IPS DF 4.7 (cell line): ENCODE data around the gene BCAS3.
"Not testable (repeated sequence)": the region's sequence is repeated elsewhere in the genome, so short reads cannot be mapped to it uniquely, and the experiment has no call there.

Experiments used
- DNase-seq: peaks from one replicate; pipeline ENCODE4 v3.0.0-alpha.2; 2013; ENCODE audit warnings: low spot score; ENCODE audit errors: extremely low read depth

The BCAS3 gene

DNA sequence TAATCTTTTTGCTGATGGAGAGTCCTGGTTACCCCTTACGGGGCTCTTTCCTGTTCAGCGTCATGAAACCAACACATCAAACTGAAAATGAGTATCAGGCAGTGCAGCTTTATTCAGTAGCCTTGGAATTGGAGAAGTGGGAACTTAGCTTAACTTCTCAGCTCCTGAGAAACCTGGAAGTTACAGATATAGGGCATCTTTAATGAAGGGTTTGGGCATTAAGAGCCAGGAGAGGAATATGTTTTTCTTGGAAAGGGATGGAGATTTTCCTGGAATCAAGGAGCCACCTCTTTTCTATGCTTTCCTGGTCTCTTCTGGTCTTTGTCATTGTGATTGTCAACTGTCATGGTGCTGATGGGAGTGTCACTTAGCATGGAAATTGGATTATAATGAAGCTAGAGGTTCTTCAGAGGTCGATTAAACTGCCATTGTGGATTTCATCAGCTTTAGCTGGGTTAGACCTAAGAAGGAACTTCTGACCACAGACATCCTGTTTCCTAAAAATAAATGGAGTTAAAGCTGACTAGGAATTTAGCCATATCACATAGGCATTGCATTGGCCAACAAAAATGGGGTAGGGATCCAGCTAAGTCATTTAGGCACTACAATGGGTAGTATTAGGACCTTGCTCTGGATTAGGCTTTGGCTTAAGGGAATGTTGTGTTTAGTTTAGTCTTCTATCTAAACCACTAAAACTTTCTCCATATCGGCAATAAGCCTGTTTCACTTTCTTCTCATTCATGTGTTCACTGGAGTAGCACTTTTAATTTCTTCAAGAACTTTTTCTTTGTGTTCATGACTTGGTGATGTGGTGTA is 186.4 kb downstream of the BCAS3 start:
- no peak for DNase-seq

DNA sequence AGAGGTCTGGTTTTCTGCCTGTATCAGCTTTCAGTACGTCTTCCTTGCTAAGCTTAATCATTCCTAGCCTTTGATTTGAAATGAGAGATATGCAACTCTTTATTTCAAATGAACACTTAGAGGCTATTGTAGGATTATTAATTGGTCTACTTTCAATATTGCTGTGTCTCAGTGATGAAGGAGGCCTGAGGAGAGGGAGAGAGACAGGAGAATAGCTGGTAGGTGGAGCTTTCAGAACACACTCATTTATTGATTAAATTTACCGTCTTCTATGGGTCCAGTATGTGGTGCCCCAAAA is 187.0 kb downstream of the BCAS3 start:
- no peak for DNase-seq

DNA sequence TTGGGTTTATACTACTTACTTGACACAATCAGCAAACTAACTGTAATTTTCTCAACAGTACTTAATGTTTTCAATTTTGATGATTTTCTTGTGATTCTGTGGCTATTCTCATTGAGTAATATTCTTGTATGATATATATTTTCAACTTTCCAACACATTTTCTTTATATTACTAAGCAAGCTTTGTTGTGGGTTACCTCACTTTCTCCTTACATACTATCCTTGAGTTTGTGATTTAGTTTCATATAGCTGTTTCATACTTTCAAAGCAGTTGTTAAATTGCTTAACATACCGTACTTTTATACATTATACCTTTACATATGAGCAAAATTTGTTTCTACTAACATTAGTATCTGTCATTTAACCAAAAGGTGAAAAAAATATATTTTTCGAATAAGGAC is 197.1 kb downstream of the BCAS3 start:
- no peak for DNase-seq

DNA sequence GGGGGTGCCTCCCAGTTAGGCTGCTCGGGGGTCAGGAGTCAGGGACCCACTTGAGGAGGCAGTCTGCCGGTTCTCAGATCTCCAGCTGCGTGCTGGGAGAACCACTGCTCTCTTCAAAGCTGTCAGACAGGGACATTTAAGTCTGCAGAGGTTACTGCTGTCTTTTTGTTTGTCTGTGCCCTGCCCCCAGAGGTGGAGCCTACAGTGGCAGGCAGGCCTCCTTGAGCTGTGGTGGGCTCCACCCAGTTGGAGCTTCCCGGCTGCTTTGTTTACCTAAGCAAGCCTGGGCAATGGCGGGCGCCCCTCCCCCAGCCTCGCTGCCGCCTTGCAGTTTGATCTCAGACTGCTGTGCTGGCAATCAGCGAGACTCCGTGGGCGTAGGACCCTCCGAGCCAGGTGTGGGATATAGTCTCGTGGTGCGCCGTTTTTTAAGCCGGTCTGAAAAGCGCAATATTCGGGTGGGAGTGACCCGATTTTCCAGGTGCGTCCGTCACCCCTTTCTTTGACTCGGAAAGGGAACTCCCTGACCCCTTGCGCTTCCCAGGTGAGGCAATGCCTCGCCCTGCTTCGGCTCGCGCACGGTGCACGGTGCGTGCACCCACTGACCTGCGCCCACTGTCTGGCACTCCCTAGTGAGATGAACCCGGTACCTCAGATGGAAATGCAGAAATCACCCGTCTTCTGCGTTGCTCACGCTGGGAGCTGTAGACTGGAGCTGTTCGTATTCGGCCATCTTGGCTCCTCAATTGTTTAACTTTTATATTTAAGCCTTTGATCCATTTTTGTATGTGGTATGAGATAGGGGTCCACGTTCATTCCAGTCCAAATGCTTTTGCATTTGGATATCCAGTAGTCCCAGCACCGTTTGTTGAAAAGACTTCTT is 209.3 kb downstream of the BCAS3 start:
- not testable (repeated sequence) for DNase-seq

DNA sequence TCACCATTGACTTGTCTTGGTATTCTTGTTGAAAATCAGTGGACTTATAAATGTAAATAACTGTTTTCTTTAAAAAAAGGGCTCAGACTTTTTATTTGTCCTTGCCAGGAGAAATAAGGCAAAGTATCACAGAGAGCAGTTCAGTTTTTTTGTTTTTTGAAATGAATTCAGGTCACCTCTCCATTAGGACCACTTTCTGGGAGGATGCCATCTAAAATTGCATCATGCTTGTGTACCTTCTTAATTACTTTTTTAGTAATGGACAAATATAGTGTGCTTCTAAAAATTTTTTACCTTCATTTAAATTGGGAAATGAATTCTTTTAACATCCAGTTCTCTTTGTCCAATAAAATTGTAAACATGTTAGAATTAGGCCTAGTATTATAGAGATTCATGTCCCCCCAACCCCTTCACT is 210.0 kb downstream of the BCAS3 start:
- no peak for DNase-seq

DNA sequence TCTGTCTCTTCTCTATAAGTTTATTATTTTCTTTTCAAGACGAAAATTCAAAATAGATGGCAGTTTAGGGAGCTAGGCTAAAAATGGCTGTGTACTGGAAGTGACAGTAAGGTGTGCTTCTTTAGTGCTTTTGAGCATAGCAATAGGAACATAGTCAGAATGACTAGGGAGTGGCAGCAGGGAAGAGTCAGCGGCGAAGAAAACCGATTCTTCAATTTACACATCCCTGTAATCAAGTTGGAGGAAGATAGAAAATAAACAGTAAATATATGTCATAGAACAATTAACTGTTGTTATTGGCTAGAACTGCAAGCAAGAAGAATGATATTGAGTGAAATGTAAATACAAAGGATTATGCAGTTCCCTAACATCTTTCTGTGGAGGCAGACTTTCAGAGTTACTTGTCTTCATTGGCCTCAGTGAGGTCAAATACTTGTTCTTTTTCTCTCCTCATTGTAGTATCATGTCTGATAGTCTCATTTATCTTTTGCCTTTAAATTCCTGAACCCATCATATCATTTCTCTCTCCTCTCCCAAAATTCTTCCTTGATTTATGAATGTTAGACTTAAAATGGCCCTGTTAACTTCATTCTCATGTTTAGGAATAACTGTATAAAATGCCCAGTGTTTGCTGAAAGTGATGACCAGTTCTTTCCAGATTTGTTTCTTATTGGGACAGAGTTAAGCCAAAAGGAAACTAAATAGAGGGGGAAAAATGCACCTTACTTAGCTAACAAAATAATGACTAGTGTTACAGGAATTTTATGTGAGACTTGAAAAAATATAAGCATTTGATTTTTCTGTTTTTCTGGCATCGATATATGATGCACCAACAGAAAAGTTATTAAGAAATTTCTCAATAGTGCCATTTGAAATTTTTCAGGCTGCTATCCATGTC is 211.4 kb downstream of the BCAS3 start:
- DNase-seq, result no peak

DNA sequence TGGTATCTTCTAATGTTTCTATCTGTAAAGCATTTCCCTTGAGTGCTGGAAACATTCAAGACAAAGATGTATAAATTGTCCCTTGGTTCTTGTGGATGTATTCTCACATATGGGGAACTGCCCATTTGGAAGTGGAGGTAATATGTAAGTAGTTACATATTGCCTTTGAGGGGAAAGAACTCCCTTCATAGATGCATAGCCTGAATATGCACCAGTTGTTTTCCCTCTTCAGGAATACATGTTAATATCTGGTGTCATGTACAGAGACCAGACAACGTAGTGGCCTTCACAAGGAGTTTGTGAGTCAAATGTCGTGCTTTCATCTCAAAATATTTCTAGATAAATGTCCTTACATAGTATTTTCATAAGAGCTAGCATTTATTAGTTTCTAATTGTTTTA is 213.5 kb downstream of the BCAS3 start:
- DNase-seq, result no peak

DNA sequence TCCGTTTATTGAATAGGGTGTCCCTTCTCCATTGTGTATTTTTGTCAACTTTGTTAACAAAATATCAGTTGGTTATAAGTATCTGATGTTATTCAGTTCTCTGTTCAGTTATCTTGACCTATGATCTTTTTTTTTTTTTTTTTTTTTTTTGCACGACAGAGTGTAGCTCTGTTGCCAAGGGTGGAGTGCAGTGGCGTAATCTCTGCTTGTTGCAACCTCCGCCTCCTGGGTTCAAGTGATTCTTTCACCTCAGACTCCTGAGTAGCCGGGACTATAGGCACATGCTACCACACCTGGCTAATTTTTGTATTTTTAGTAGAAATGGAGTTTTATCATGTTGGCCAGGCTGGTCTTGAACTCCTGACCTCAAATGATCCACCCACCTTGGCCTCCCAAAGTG is 215.8 kb downstream of the BCAS3 start:
- no peak for DNase-seq

DNA sequence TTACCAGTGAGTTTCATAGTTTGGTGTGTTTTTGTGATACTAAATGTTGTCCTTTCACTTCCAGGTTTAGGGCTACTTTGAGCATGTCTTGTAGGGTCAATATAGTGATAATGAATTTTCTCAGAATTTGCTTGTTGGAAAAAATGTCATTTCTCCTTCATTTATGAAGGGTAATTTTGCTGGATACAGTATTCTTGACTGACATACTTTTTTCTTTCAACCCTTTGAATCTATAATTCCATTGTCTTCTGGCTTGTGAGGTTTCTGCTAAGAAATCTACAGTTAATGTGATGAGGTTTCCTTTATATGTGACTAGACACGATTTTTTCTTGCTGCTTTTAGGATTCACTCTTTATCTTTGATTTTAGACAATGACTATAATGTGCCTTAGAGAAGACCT is 219.3 kb downstream of the BCAS3 start:
- no peak for DNase-seq

DNA sequence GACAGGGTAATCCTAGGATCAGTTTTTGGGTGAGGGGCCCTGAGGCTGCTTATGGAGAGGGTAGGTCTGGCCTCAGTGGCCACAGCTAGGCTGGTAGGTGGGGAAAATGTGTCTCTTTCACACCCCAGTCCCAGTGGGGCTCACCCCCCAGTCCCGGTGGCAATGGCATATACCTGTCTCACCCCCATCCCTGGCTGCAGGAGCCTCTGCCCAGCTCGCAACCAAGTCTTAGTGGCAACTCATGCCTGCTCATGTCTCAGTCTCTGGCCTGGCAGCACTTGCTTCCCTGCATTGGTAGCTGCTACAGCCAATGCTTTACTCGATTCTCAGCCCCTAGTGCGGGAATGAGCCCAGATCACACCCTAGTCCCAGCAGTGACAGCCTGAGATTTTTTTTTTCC is 221.5 kb downstream of the BCAS3 start:
- DNase-seq, result no peak

DNA sequence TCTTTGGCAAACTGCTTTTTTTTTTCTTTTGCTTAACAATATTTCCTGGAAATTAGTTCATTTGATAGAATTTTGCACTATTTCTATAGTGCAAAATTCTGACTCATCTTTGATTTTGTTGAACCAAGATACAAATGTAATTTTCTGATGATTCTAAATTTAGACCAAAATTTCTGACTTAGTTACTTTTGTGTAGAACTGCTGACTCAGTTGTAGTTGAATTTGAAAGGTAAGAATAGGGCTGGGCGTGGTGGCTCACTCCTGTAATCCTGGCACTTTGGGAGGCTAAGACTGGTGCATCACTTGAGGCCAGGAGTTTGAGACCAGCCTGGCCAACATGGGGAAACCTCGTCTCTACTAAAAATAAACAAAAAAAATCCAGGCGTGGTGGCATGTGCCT is 223.0 kb downstream of the BCAS3 start:
- no peak for DNase-seq

DNA sequence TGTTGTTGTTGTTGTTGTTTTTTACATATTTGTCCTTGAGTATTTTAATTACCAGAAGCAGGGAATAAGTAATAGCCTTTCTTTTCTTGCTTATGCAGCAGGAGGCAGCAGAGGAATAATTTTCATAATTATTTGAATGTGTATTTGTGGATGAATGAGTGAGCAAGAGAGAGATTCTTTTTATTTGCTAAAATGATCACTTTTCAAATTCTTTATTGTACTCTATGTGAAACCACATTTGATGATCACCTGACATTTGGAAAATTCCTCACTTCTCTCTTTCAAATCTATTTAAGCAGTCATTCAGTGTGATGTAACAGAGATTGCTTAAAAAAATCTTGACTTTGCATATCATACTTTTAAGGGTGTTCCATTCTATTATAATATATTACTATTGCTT is 223.6 kb downstream of the BCAS3 start:
- DNase-seq, result no peak

DNA sequence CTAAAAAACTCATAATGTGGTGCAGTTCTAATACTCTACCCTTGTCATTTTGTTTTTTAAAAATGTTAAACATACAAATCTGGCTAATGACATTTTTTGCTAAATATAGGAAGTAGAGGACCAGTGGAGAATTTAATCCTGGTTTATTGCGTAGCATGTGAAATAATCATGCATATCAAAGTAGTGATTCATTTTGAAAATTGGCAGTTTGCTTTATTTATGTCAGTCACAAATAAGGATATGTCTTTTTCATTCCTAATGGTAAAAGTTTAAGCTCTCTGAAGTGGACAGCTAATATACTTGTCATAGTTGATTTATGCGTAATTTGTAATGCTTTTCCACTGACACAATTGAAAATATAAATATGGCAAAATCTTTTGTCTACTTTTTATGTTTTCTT is 224.2 kb downstream of the BCAS3 start:
- DNase-seq, result no peak

DNA sequence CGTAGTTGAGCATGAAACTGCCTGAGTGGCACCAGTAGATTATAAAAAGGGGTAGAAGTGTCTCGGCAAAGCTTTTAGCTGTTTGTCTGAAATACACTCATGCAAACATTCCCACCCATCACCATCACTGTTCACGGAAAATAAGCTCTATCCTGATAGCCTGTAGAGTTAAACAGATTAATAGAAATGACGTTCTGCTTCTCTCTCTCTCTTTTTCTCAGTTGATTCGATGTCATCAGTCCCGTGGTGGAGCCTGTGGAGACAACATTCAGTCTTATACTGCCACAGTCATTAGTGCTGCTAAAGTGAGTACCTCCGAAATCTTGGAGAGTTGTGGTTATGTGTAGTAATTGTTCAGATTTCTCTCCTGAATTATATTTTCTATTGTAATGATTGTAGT is 224.7 kb downstream of the BCAS3 start:
- DNase-seq, result no peak

DNA sequence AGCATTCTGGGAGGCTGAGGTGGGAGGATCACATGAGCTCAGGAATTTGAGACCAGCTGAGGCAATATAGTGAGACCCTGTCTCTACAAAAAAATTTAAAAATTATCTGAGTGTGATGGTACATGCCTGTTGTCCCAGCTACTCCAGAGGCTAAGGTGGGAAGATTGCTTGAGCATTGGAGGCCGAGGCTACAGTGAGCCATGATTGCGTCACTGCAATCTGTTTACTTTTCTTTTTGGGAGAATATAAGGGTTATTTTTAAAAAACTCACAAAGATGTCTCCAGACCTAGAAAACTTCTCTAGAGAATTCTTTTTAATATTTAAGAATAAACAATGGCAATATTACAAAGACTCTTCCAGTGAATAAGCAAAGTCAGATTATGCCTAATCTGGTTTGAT is 226.9 kb downstream of the BCAS3 start:
- no peak for DNase-seq

DNA sequence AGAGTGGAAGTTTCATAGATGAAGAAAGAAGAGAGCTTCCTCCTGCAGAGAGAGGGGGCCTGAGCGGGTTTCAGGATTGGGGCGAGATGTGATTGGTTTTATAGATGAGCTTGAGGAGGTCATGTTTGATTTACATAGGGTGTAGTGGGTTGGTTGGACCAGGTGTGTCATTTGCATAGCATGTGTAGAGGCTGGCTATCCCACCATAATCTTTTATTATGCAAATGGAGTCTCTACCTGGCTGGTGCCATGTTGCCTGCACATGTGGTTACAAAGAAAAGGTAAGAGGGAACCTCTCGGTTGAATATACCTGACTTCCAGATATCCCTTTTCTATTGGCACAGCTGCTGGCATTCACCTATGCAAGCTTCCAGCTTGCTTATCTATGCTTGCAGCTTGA is 228.1 kb downstream of the BCAS3 start:
- no peak for DNase-seq

DNA sequence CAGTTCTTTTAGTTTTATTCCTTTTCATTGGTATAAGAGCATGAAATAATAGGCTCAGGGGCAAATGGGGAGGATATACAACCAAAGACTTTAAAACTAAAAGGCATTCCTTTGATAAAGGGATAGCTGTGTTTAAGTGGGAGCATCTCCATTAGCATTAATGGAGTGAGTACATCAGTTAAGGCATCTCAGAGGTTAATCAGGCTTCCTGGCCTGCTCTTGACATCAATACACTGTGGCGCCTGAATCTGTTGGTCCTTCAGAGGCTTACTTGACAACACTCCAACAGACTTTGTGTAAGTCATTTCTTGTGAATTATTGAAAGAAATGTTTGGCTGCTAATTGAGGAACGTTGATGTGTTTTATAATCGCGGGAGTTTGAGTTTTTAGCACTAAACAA is 230.7 kb downstream of the BCAS3 start:
- no peak for DNase-seq

DNA sequence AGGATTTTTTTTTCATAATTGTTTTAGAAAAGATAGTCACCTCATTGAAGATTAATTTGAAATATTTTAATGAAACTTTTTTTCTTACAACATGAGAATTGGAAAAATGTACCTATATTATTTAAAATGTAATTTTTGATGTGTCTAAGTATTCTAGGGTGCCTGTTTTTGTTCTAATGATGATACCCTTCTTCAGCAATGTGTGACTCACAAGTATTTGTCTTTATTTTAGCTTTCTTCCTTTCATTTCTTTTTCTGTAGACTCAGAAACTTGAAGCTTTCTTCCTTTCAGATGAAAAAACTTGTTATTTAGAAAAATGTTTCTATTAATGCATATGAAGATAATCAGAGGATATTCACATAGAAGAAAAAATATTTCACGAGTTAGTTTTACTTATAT is 231.8 kb downstream of the BCAS3 start:
- DNase-seq, result no peak

DNA sequence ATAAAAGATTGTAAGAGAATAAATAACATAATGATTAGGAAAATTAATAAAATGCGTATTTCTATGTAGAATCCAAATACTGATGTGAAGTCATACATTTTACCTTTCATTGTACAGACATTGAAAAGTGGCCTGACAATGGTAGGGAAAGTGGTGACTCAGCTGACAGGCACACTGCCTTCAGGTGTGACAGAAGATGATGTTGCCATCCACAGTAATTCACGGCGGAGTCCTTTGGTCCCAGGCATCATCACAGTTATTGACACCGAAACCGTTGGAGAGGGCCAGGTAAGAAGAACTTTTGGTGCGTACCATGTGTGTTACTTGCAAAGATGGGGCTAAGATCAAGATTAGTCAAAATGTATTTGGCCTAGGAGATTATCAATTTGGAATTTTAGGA is 232.8 kb downstream of the BCAS3 start:
- no peak for DNase-seq

DNA sequence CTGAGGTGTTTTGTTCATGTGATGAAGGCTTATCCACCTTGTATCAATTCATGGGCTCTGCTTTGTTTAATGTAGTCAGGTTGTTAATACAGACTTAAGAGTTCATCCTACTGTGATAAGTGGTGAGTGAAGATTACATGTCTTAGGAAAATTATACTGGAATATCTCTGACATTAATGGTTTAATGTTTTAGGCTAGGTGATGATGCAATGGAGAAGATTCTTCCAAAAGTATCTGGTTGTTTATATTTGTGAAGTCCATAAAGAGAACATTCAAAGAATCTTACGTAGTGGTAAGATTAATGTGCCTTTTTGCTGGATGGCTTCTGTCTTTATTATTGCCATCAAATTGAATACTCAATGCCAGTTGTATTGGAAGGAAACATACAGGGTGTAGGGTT is 236.4 kb downstream of the BCAS3 start:
- no peak for DNase-seq

DNA sequence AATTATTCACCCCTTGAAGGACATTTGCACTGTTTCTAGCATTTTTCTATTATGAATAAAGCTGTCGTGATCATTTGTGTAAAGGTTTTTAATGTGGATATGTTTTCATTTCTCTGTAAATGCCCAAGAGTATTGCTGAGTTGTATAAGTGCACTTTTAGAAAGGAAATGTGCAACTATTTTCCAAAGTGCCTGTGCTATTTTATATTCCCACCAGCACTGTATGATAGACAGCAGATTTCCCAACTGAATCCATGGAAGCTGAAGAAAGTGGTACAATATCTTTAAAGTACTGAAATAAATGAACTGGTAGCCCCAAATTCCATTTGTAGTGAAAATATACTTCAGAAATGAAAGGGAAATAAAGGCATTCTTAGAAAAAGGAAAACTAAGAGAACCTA is 238.4 kb downstream of the BCAS3 start:
- DNase-seq, result no peak

DNA sequence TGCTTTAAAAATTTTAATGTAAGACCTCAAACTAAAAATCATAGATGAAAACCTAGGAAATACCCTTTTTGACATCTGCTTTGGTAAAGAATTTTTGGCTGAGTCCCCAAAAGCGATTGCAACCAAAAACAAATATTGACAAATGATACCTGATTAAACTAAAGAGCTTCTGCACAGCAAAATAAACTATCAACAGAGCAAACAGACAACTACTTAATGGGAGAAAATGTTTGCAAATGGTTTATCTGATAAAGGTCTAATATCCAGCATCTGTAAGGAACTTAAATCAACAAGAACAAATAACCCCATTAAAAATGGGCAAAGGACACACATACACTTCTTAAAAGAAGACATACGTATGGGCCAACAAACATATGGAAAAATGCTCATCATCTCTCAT is 242.5 kb downstream of the BCAS3 start:
- no peak for DNase-seq
